Measurements from ENCODE around the gene AKT3. TPM values are rescaled to one million over a fixed set of nuclear protein-coding genes. Genes with fewer than 3 reads are reported as not detected.

Gene AKT3
- 10 to 100 TPM; 29.7 to 77.2 (median 37.4) TPM for total RNA-seq

- peak; percentile 40 for DNase-seq (ENCODE audit: low spot score)
- no peak for TF ChIP-seq CTCF (IDR thresholded peaks at IDR 0.05)
- peak; percentile 87 for ATAC-seq (ENCODE audit: low FRiP score)
These were observed at the start of gene AKT3 for GRCh38 chr1:243850202-243850451. TSS of gene AKT3 (minus strand) at chr1:243850243. CDS start at chr1:243843170, 7,073 bp downstream.

GRCh38 chr1:243898278-243898677, 48.2 kb upstream of the AKT3 start:
- no peak for ATAC-seq (ENCODE audit: low FRiP score)
- no peak for DNase-seq (ENCODE audit: low spot score)
- no peak for TF ChIP-seq CTCF (IDR thresholded peaks at IDR 0.05)

- ATAC-seq (ENCODE audit: low FRiP score) (no peak), DNase-seq (ENCODE audit: low spot score) (no peak)
- TF ChIP-seq CTCF (IDR thresholded peaks at IDR 0.05): no peak
These were observed 46.3 kb upstream of the AKT3 start for GRCh38 chr1:243896313-243896712.

- ATAC-seq (ENCODE audit: low FRiP score) (no peak), DNase-seq (ENCODE audit: low spot score) (no peak)
- no peak for TF ChIP-seq CTCF (IDR thresholded peaks at IDR 0.05)
These were observed 42.4 kb upstream of the AKT3 start for GRCh38 chr1:243892456-243892855.

- DNase-seq (ENCODE audit: low spot score): no peak
- TF ChIP-seq CTCF (IDR thresholded peaks at IDR 0.05): no peak
- ATAC-seq (ENCODE audit: low FRiP score): no peak
These were observed 40.5 kb upstream of the AKT3 start for GRCh38 chr1:243890576-243890975.

- ATAC-seq (ENCODE audit: low FRiP score): no peak
- TF ChIP-seq CTCF (IDR thresholded peaks at IDR 0.05): no peak
- DNase-seq (ENCODE audit: low spot score): no peak
These were observed 35.8 kb upstream of the AKT3 start for GRCh38 chr1:243885806-243886205.

GRCh38 chr1:243884603-243885002, 34.6 kb upstream of the AKT3 start:
- DNase-seq (ENCODE audit: low spot score) (no peak), ATAC-seq (ENCODE audit: low FRiP score) (no peak)
- TF ChIP-seq CTCF (IDR thresholded peaks at IDR 0.05): no peak
